ENCODE data around the gene PKDREJ.

The PKDREJ gene

DNA sequence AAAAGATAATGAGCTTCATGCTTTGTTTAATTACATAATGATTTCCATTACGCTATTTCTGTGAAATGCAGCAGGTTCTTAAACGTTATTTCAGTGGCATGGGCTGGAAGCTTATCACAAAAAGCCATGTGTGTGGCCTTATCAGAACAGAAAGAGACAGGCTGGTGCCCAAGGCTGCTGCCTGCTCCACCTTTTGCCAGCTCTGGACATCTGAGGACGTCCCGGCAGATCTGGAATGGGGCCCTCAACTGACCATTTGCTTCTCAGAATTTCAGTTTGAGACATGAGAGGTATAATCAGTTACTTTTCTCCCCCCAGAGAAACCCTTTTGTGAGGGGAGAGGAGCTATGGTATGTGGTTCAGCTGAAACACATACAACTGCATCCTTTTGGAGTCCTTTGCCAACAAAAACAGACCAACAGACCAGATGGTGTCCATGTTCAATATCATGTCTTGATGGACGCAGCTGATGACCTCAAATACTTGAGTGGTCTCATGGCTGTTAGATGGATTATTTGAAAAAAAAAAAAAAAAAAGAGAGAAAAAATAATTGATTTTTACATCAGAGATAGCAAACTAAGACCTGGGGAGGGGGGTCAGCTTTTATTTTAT lies 21.6 kb downstream of the PKDREJ start:
- Histone ChIP-seq H3K36me3 (ENCODE audit: insufficient read depth, low read length) (no peaks in the 10 kb centered on the region), H3K9me3 (ENCODE audit: control insufficient read depth, insufficient read depth, low read length) (no peaks in the 10 kb centered on the region; the same call in 1 of the 2 replicates), H3K9ac (ENCODE audit: low read depth, low read length) (no peak overlapping the region), H3K4me1 (ENCODE audit: insufficient read depth, low read length) (no peaks in the 10 kb centered on the region)

DNA sequence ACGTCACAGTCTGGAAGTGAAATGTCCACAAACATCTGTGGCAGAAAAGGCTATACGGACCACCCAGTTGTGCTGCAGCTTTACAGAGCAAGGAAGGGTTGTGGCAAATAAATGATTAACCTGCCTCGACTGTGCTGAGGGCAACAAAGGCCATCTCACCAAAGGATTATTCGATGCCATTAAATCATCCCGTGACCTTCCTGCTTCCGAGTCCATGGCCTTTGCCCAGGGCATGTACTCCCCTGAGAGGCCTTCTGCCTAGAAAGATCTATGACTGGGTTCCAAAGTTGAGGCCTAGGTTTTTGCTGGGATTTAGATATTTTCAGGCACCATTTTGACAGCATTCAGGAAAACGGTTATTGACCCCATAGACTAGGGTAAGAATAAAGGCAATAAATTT lies 22.2 kb downstream of the PKDREJ start:
- Histone ChIP-seq H3K36me3 (ENCODE audit: insufficient read depth, low read length) (no peaks in the 10 kb centered on the region), H3K9ac (ENCODE audit: low read depth, low read length) (no peak overlapping the region), H3K4me1 (ENCODE audit: insufficient read depth, low read length) (no peaks in the 10 kb centered on the region), H3K9me3 (ENCODE audit: control insufficient read depth, insufficient read depth, low read length) (no peaks in the 10 kb centered on the region; the same call in 1 of the 2 replicates)

DNA sequence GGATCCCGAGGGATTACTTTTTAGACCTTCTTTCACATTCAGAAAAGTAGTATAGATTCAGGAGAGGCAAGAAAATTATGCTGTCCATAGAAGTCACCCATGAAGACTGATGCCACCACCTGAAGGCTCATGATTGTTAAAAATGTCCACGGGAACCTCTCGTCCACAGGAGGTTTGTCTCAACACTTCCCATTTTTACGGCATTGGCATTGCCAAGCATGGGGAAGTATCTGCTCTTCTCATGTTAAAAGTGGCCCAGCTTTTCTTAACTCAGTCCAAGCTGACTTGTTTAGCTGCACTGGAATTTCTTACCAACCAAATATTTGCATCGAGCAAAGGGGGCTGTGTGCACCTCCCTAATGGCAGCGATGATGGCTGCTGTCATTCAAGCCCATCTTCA lies 22.6 kb downstream of the PKDREJ start:
- no peaks in the 10 kb centered on the region for H3K36me3 ChIP-seq (ENCODE audit: insufficient read depth, low read length)
- H3K4me1 ChIP-seq (ENCODE audit: insufficient read depth, low read length), result no peaks in the 10 kb centered on the region
- no peak overlapping the region for H3K9ac ChIP-seq (ENCODE audit: low read depth, low read length)
- no peaks in the 10 kb centered on the region; the same call in 1 of the 2 replicates for H3K9me3 ChIP-seq (ENCODE audit: control insufficient read depth, insufficient read depth, low read length)

DNA sequence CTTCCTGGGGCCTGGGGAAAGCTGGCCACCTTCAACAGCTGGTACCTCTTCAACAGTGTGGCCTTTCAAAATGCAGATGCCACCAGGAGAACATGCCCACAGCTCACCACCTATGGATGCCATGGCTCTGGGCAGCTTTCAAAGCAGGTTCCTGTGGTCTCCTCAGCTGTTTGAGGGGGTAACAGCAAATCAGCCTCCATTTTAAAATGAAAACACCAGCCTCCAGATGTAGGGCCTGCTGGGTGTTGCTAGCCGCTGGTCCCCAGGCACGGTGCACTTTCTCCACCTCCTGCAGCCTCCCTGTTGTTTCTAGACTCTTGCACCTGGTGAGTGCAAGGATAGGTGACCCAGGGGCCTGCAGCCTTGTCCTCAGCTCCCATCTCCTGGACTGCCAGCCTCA lies 23.1 kb downstream of the PKDREJ start:
- H3K4me1 ChIP-seq (ENCODE audit: insufficient read depth, low read length), result no peaks in the 10 kb centered on the region
- no peaks in the 10 kb centered on the region; the same call in 1 of the 2 replicates for H3K9me3 ChIP-seq (ENCODE audit: control insufficient read depth, insufficient read depth, low read length)
- no peaks in the 10 kb centered on the region for H3K36me3 ChIP-seq (ENCODE audit: insufficient read depth, low read length)
- H3K9ac ChIP-seq (ENCODE audit: low read depth, low read length), result no peak overlapping the region

DNA sequence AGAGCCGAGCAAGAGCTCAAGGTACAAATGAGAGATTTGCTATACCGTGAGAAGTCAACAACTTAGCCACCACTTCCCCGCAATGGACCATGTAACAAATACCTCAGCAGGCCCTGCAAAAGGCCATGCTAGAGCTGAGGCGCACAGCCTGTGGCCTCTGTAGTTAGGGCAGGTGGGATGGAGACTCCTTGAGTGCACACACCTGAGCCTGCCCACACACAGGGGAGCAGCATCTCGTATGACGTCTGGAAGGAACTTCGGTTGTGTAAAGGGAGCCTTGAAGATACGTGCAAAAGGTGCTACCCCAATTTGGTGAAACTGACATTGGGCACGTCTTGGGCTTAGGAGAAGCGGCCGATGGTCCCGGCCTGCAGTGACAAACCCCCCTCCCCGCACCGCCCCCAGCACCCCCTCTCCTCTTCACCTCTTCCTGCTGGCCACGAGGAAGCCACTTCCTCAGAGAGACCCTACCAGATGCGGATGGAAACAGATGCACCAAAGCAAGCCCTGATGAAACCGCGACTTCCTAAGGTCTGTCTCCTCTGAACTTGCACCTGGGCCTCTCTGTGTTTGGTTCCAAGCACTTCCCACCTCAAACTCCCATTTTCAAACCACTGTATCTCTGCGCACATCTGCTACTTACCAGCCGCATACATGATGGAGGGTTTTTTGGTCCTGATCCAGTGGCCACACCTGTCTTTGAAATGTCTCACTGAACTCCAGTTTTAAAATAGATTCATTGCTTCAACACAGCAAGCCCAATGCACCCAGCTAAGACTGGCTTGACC lies 23.7 kb downstream of the PKDREJ start:
- Histone ChIP-seq H3K9ac (ENCODE audit: low read depth, low read length) (no peak overlapping the region), H3K36me3 (ENCODE audit: insufficient read depth, low read length) (no peaks in the 10 kb centered on the region), H3K9me3 (ENCODE audit: control insufficient read depth, insufficient read depth, low read length) (no peaks in the 10 kb centered on the region; the same call in 1 of the 2 replicates), H3K4me1 (ENCODE audit: insufficient read depth, low read length) (no peaks in the 10 kb centered on the region)

DNA sequence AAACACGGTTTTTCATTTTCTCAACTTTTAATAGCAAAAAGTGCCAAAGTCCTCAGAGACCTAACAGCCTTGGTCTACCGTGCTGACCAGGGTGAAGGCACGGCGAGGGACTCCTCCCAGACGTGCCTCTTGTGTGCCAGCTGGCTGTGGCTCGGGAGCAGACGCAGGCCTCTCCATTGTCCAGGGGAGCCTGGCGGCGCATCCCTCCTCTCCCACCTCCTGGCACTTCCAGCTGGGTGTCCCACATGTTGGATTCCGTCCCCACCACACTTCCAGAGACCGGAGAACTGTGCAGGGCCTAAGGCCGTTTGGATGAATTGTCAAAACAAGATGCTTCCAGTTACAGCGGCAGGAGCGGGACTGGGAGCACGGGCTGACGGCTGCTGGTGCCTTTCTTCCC lies 24.6 kb downstream of the PKDREJ start:
- no peaks in the 10 kb centered on the region for H3K4me1 ChIP-seq (ENCODE audit: insufficient read depth, low read length)

DNA sequence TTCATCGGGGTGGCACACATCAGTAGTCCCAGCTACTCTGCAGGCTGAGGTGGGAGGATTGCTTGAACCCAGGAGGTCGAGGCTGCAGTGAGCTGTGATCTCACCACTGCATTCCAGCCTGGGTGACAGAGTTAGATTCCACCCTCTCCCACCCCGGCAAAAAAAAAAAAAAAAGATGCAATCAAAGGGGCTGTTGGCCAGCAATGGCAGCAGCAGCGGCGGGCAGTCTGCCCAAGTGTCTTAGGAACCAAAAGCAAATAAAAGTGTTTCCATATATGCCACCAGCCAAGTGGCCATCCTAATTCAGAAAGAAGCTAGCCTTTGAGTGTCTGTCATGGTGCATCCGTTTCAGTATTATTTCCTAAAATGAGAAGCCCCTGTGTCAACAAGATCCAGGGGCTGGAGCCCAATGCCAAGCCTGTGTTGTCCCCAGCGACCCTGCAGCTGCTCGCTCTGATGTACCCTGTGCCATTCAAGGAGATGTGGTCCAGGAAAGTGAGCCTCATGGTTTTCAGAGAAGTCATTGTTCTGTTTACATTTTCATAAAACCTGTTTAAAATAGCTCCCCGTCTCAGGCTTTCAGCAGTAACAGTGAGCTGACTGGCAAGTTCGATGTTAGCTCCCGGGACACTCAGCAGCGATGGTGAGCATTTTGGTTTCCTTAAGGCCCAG lies 25.6 kb downstream of the PKDREJ start:
- Histone ChIP-seq H3K36me3 (ENCODE audit: insufficient read depth, low read length) (no peaks in the 10 kb centered on the region), H3K4me1 (ENCODE audit: insufficient read depth, low read length) (no peaks in the 10 kb centered on the region), H3K9me3 (ENCODE audit: control insufficient read depth, insufficient read depth, low read length) (no peaks in the 10 kb centered on the region; the same call in 1 of the 2 replicates), H3K9ac (ENCODE audit: low read depth, low read length) (no peak overlapping the region)

More for the DNA sequence above, 24.6 kb downstream of the PKDREJ start:
- Histone ChIP-seq H3K9me3 (ENCODE audit: control insufficient read depth, insufficient read depth, low read length) (no peaks in the 10 kb centered on the region; the same call in 1 of the 2 replicates), H3K9ac (ENCODE audit: low read depth, low read length) (no peak overlapping the region), H3K36me3 (ENCODE audit: insufficient read depth, low read length) (no peaks in the 10 kb centered on the region)

DNA sequence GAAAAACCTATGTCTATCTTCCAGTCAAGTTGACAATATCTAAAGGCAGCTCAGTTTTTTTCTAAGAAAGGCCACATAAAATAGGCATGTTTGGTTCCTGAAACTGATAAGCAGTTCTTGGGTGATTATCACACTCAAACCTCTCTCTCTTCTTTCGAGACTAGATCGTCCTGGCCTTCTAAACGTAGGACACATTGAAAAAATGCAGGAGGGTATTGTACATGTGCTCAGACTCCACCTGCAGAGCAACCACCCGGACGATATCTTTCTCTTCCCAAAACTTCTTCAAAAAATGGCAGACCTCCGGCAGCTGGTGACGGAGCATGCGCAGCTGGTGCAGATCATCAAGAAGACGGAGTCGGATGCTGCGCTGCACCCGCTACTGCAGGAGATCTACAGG lies 28.2 kb downstream of the PKDREJ start:
- Histone ChIP-seq H3K9me3 (ENCODE audit: control insufficient read depth, insufficient read depth, low read length) (no peaks in the 10 kb centered on the region; the same call in 1 of the 2 replicates), H3K36me3 (ENCODE audit: insufficient read depth, low read length) (no peaks in the 10 kb centered on the region), H3K4me1 (ENCODE audit: insufficient read depth, low read length) (no peaks in the 10 kb centered on the region)

DNA sequence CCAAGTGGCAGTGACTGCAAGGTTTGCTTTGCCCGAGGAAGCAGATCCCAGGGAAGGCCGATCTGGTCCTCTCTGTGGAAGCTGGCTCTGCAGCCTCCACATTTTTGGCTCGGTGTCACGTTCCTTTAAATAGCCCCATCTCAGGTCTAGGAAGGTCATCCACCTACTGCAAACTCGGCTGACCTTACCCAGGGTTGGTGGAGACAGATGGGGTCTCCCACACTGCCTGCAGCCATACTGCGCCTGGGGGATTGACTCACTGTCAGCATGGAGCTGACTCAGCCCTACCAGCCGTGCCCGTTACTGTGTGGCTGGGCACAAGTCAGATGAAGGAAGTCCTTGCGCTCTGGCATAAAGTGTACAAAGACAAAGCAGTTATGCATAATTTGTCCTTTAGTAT lies 29.9 kb downstream of the PKDREJ start:
- no peaks in the 10 kb centered on the region for H3K36me3 ChIP-seq (ENCODE audit: insufficient read depth, low read length)
- no peak overlapping the region for H3K9ac ChIP-seq (ENCODE audit: low read depth, low read length)
- no peaks in the 10 kb centered on the region; the same call in 1 of the 2 replicates for H3K9me3 ChIP-seq (ENCODE audit: control insufficient read depth, insufficient read depth, low read length)
- no peaks in the 10 kb centered on the region for H3K4me1 ChIP-seq (ENCODE audit: insufficient read depth, low read length)

More for the DNA sequence above, 28.2 kb downstream of the PKDREJ start:
- H3K9ac ChIP-seq (ENCODE audit: low read depth, low read length), result no peak overlapping the region

DNA sequence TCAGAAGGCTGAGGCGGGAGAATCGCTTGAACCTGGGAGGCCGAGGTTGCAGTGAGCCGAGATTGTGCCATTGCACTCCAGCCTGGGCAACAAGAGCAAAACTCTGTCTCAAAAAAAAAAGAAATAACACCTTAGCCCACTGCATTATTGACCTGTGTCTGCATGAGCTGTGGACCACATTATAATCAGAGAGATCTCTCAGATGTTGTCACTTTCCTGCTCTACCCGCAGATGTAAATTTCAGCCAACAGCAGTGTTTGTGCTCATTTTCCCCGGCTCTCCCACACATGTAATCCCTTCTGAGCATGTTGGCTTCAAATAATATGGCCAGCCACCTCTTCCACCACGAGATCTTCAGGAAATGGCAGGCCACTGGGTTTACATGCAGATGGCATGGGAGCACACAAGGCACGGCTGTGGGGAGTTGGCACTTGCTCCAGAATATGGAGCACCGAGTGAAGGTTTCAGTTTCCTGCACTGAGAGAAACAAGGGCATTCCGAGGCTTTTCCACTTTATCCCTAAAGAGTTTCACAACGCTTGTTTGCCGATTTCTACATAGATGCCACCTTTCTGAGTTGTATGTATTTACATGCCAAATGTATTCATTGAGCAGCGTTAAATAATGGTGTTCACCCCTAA lies 32.8 kb downstream of the PKDREJ start:
- H3K9me3 ChIP-seq (ENCODE audit: control insufficient read depth, insufficient read depth, low read length), result no peaks in the 10 kb centered on the region
- H3K9ac ChIP-seq (ENCODE audit: low read depth, low read length), result no peak overlapping the region
- no peaks in the 10 kb centered on the region for H3K36me3 ChIP-seq (ENCODE audit: insufficient read depth, low read length)
- H3K4me1 ChIP-seq (ENCODE audit: insufficient read depth, low read length), result no peaks in the 10 kb centered on the region

DNA sequence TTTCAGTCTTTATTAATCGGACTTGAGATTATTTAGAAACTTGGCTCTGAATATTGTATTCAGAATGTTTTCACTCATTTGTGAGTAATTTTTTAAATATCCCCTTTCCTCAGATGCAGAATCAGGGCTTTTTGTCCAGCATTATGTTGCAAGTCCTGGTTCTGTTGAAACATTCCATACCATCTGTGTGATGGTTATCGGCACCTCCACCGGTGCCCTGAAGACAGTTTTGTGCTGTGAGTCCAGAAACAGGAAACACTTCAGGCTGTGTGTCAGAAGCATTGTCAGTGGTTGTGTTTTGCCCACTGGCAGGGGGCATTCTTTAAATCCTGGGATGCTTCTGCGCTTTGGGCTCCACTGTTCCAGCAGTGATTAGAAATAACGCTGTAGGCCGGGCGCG lies 33.4 kb downstream of the PKDREJ start:
- Histone ChIP-seq H3K9ac (ENCODE audit: low read depth, low read length) (no peak overlapping the region), H3K9me3 (ENCODE audit: control insufficient read depth, insufficient read depth, low read length) (no peaks in the 10 kb centered on the region), H3K36me3 (ENCODE audit: insufficient read depth, low read length) (no peaks in the 10 kb centered on the region), H3K4me1 (ENCODE audit: insufficient read depth, low read length) (no peaks in the 10 kb centered on the region)

DNA sequence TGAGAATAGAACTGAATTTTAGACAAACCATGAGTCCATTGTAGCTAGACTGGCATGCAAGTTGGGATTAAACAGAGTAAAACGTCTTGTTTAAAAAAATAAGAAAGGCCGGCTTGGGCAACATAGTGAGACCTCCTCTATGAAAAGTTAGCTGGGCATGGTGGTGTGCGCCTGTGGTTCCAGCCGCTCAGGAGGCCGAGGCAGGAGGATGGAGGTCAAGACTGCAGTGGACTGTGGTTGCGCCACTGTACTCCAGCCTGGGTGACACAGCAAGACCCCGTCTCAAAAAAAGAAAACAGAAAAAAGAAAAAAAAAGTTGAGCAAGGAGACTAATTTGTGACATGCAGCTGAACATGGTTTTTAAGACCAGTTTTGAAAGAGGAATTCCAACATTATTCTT lies 36.6 kb downstream of the PKDREJ start:
- H3K9me3 ChIP-seq (ENCODE audit: control insufficient read depth, insufficient read depth, low read length), result no peaks in the 10 kb centered on the region
- no peaks in the 10 kb centered on the region for H3K4me1 ChIP-seq (ENCODE audit: insufficient read depth, low read length)
- H3K36me3 ChIP-seq (ENCODE audit: insufficient read depth, low read length), result no peaks in the 10 kb centered on the region
- H3K9ac ChIP-seq (ENCODE audit: low read depth, low read length), result no peak overlapping the region

DNA sequence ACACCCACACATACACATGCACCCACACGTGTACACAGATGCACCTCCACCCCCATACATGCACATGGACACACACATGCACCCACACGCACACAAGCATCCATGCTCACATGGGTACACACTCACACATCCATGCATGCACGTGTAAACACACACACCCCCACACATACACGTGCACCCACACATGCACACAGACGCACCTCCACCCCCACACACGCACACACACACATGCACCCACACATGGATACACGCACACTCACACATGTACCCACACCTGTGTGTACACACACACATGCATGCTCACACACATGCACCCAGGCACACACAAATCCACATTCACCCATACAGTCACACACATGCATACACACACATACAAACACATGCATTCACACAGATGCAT lies 37.5 kb downstream of the PKDREJ start:
- H3K36me3 ChIP-seq (ENCODE audit: insufficient read depth, low read length), result no peaks in the 10 kb centered on the region
- no peak overlapping the region for H3K9ac ChIP-seq (ENCODE audit: low read depth, low read length)
- no peaks in the 10 kb centered on the region for H3K9me3 ChIP-seq (ENCODE audit: control insufficient read depth, insufficient read depth, low read length)
- H3K4me1 ChIP-seq (ENCODE audit: insufficient read depth, low read length), result no peaks in the 10 kb centered on the region

DNA sequence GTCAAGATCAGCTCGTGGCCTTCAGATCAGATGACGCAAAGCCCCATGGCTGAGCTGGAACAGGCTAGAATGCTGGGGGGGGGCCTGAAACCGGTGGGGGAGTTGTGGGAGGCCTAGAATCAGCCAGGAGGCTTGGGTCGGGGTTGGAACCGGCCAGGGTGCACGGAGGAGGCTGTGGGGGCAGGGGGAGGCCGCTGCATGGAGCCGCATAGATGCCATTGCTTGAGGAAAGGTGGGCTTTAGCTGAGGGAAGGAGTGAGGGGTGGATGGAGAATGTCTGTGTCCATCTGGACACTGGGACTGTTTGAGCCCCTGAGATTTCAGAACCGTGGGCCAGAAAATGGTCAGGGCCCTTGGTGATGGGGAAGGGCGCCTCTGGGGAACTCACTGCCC lies 38.2 kb downstream of the PKDREJ start:
- Histone ChIP-seq H3K9me3 (ENCODE audit: control insufficient read depth, insufficient read depth, low read length) (no peaks in the 10 kb centered on the region), H3K9ac (ENCODE audit: low read depth, low read length) (no peak overlapping the region), H3K36me3 (ENCODE audit: insufficient read depth, low read length) (no peaks in the 10 kb centered on the region), H3K4me1 (ENCODE audit: insufficient read depth, low read length) (no peaks in the 10 kb centered on the region)

Data from ES-I3 (cell line).